B cell (primary cell): ENCODE data around the gene OR2AG1.

ENCODE experiments used
- EZH2 ChIP-seq: IDR thresholded peaks from 2 replicates; pipeline ENCODE4 v1.6.1; 2012; ENCODE audit warnings: borderline replicate concordance, low read depth, mild to moderate bottlenecking, moderate library complexity, low read length; ENCODE audit not compliant: insufficient read depth, poor library complexity, severe bottlenecking
- TF ChIP-seq, protein P1 (sequence below): fragments of 200-600 bp; IDR thresholded peaks from one replicate; pipeline ENCODE4 v1.8.0; 2022; ENCODE audit warnings: antibody characterized with exemption, mild to moderate bottlenecking

DNA sequence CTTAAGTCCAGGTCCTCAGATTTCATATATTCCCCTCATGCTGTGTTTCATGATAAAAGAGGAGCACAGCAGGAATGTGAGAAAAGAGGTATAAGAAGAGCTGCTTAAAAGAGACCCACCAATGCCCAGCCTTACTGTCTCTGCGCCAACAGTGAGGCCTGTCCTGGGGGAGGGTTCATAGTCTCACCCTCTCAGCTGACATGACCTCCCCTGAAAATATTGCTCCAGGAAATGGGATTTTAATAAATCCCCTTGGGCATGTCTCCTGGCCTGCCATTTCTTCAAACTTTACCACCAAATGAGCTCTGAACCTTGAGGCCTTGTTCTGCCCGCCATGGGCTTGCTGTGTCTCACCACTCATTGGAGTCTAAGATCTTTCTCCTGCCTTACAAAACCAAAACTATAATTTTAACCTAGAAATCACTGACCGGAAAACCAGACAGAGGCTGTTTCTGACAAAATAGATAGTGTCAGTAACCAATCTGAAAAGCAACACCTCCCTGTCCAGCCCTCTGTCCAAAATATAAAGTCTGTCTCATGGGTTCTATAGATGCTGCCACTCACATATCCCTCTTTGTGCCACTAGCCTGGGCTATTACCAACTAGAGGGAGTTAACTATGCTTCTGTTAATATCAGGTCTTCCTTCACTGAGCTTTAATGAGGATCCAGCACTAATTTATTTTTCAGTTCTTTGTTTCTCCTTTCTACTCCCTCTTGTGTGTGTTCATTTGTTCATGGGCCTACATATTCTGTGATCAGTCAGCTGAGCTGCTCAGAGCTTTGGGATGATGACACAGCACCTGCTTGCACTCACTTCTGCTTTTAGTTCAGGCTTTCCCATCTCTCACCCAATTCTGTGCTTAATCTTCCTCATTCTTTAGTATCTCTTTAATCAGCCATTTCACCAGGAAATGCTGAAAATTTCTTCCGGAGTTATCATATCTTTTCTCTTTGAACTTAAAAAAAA lies 10.6 kb upstream of the OR2AG1 start, which contains the start of gene OR2AG2:
- TF ChIP-seq, protein P1, sequence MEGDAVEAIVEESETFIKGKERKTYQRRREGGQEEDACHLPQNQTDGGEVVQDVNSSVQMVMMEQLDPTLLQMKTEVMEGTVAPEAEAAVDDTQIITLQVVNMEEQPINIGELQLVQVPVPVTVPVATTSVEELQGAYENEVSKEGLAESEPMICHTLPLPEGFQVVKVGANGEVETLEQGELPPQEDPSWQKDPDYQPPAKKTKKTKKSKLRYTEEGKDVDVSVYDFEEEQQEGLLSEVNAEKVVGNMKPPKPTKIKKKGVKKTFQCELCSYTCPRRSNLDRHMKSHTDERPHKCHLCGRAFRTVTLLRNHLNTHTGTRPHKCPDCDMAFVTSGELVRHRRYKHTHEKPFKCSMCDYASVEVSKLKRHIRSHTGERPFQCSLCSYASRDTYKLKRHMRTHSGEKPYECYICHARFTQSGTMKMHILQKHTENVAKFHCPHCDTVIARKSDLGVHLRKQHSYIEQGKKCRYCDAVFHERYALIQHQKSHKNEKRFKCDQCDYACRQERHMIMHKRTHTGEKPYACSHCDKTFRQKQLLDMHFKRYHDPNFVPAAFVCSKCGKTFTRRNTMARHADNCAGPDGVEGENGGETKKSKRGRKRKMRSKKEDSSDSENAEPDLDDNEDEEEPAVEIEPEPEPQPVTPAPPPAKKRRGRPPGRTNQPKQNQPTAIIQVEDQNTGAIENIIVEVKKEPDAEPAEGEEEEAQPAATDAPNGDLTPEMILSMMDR = no peak
- TF ChIP-seq EZH2 = no peak
